A549 (cell line): ENCODE results near the gene TNFRSF13B. TPM values are rescaled to one million over a fixed set of nuclear protein-coding genes. Genes with fewer than 3 reads are reported as not detected.

Experiments
- ATAC-seq, 2 experiments: fragments of 200-7000 bp in 1 of 2; fragments of >200 bp in 1 of 2; cut with Nextera tagmentation in 1 of 2; cut with Tn5 transposase in 1 of 2; 3 replicates each; pipeline versions ENCODE4 v1.8.0 to v1.9.1; 2018 to 2020; ENCODE audit warnings: mild to moderate bottlenecking in 1 of 2, moderate library complexity in 1 of 2
- CTCF ChIA-PET: fragments of 300-600 bp; sonication (Branson Sonifier 250); formaldehyde crosslinking; extraction: SDS; loops from one replicate; lab custom pipeline; 2021; ENCODE audit warnings: antibody characterized with exemption, inconsistent platforms; lab: Yijun Ruan, JAX
- POLR2A ChIA-PET: fragments of 350-600 bp; formaldehyde crosslinking; extraction: SDS; loops from one replicate; lab custom pipeline; 2021; ENCODE audit warnings: antibody characterized with exemption, inconsistent platforms; lab: Yijun Ruan, JAX
- DNase-seq, 2 experiments: peaks; one replicate each; pipeline versions ENCODE4 v3.0.0 to v3.0.0-alpha.2; 2011 to 2016; ENCODE audit warnings: low read depth in 1 of 2, low spot score in 1 of 2
- FAIRE-seq: peaks from 2 replicates; lab custom pipeline; 2011; peaks lifted over from hg19 to GRCh38; lab: Jason Lieb, UNC
- H3K27ac ChIP-seq, 2 experiments: fragments of >200 bp; sonication (Bioruptor Twin); formaldehyde crosslinking; 3 replicates each; pipeline ENCODE4 v1.5.1; 2016 to 2017
- H3K4me1 ChIP-seq: fragments of >200 bp; sonication (Bioruptor Twin); formaldehyde crosslinking; 3 replicates; pipeline ENCODE4 v1.6.1; 2016
- H3K4me2 ChIP-seq: fragments of >200 bp; sonication (Bioruptor Twin); formaldehyde crosslinking; 3 replicates; pipeline ENCODE4 v1.6.1; 2016
- H3K4me3 ChIP-seq: fragments of >200 bp; sonication (Bioruptor Twin); formaldehyde crosslinking; 3 replicates; pipeline ENCODE4 v1.5.1; 2016
- H3K9me3 ChIP-seq: fragments of >200 bp; sonication (Bioruptor Twin); formaldehyde crosslinking; 3 replicates; pipeline ENCODE4 v1.6.1; 2016
- BCL3 ChIP-seq: fragments of >200 bp; sonication (Bioruptor Twin); formaldehyde crosslinking; IDR thresholded peaks from 3 replicates; pipeline ENCODE4 v1.6.1; 2016
- CEBPB ChIP-seq, 2 experiments: fragments of >200 bp in 1 of 2; sonication (Bioruptor Twin) in 1 of 2; formaldehyde crosslinking in 1 of 2; IDR thresholded peaks; 2 replicates each; pipeline ENCODE4 v1.6.1; 2012 to 2016
- CHD4 ChIP-seq: fragments of 200-600 bp; sonication (generic); IDR thresholded peaks from 2 replicates; pipeline ENCODE4 v1.6.1; 2016; ENCODE audit warnings: antibody characterized with exemption, mild to moderate bottlenecking, borderline replicate concordance
- CTCF ChIP-seq: fragments of >200 bp; sonication (Bioruptor Twin); formaldehyde crosslinking; IDR thresholded peaks from 3 replicates; pipeline ENCODE4 v1.5.1; 2016
- ESRRA ChIP-seq: fragments of 150-350 bp; IDR thresholded peaks from 2 replicates; pipeline ENCODE4 v1.6.1; 2014; ENCODE audit warnings: mild to moderate bottlenecking, low read length, borderline replicate concordance
- FOSB ChIP-seq: fragments of 250-450 bp; sonication (Bioruptor Pico); IDR thresholded peaks from 2 replicates; pipeline ENCODE4 v1.5.0; 2020; ENCODE audit warnings: mild to moderate bottlenecking, moderate library complexity
- FOSL2 ChIP-seq, 2 experiments: fragments of 450-650 bp in 1 of 2; fragments of >200 bp in 1 of 2; sonication (Bioruptor Twin) in 1 of 2; formaldehyde crosslinking; IDR thresholded peaks; 2 replicates each; pipeline versions ENCODE4 v1.5.0 to v1.6.1; 2016 to 2020; ENCODE audit warnings: mild to moderate bottlenecking in 1 of 2, moderate library complexity in 1 of 2
- FOXS1 ChIP-seq: fragments of 250-450 bp; sonication (Bioruptor Pico); IDR thresholded peaks from 2 replicates; pipeline ENCODE4 v1.5.0; 2020; ENCODE audit warnings: mild to moderate bottlenecking, moderate library complexity
- HDAC2 ChIP-seq: fragments of 200-600 bp; sonication (generic); IDR thresholded peaks from 2 replicates; pipeline ENCODE4 v1.6.1; 2016
- HEYL ChIP-seq: fragments of 250-450 bp; sonication (Bioruptor Pico); IDR thresholded peaks from 2 replicates; pipeline ENCODE4 v1.8.0; 2021; ENCODE audit warnings: mild to moderate bottlenecking, moderate library complexity
- JUNB ChIP-seq: fragments of >200 bp; sonication (Bioruptor Twin); formaldehyde crosslinking; IDR thresholded peaks from 2 replicates; pipeline ENCODE4 v1.6.1; 2016
- MAFK ChIP-seq: fragments of 450-650 bp; IDR thresholded peaks from 2 replicates; pipeline ENCODE4 v1.6.1; 2014; ENCODE audit not compliant: partially characterized antibody
- MAZ ChIP-seq: fragments of 150-350 bp; IDR thresholded peaks from 2 replicates; pipeline ENCODE4 v1.6.1; 2014; ENCODE audit warnings: antibody characterized with exemption, low read depth, low read length, borderline replicate concordance
- NFE2L2 ChIP-seq: fragments of 150-350 bp; conservative IDR thresholded peaks from 2 replicates; pipeline ENCODE4 v1.6.1; 2014; ENCODE audit warnings: low read length
- POLR2A ChIP-seq: IDR thresholded peaks from 2 replicates; pipeline ENCODE4 v1.6.1; 2012; ENCODE audit warnings: mild to moderate bottlenecking, low read length
- RAD21 ChIP-seq, 2 experiments: fragments of >200 bp in 1 of 2; sonication (Bioruptor Twin) in 1 of 2; formaldehyde crosslinking in 1 of 2; IDR thresholded peaks in 1 of 2; conservative IDR thresholded peaks in 1 of 2; 2 replicates in 1 of 2; 3 replicates in 1 of 2; pipeline ENCODE4 v1.6.1; 2012 to 2018; ENCODE audit warnings: inconsistent platforms in 1 of 2
- REST ChIP-seq: fragments of 200-600 bp; sonication (generic); IDR thresholded peaks from 2 replicates; pipeline ENCODE4 v1.6.1; 2016; ENCODE audit warnings: antibody characterized with exemption, mild to moderate bottlenecking, moderate library complexity
- RFX5 ChIP-seq: fragments of 450-650 bp; IDR thresholded peaks from 2 replicates; pipeline ENCODE4 v1.7.1; 2014; ENCODE audit warnings: antibody characterized with exemption, mild to moderate bottlenecking, moderate library complexity
- SREBF2 ChIP-seq: fragments of 450-650 bp; IDR thresholded peaks from 2 replicates; pipeline ENCODE4 v1.6.1; 2014; ENCODE audit warnings: mild to moderate bottlenecking, moderate library complexity
- TFCP2L1 ChIP-seq: fragments of 250-450 bp; sonication (Bioruptor Pico); IDR thresholded peaks from 2 replicates; pipeline ENCODE4 v1.5.0; 2021; ENCODE audit warnings: mild to moderate bottlenecking
- ZFP36 ChIP-seq: fragments of 450-650 bp; IDR thresholded peaks from 2 replicates; pipeline ENCODE4 v1.6.1; 2014; ENCODE audit warnings: borderline replicate concordance; ENCODE audit not compliant: partially characterized antibody
- WGBS: methylation state at CpG from one replicate; pipeline ENCODE4 v1.1.6; 2017; ENCODE audit errors: missing lambda C conversion rate; 5-methylcytosine and 5-hydroxymethylcytosine counted together
- polyA plus RNA-seq, 4 experiments: library from polyadenylated mRNA; depleted of rRNA in 3 of 4; stranded (reverse); fragments of >200 nt; fragmentation: RNase III in 1 of 4; extraction: RNeasy Plus Mini Kit Qiagen cat#74134 plus additional on column Dnase treatment in 1 of 4; gene quantifications; 2 replicates in 3 of 4; 3 replicates in 1 of 4; pipeline ENCODE4 v1.2.3, GENCODE V29; 2011 to 2017

Gene TNFRSF13B
- polyA plus RNA-seq, 2 of the 4 experiments (the other 2 are of a cell fraction), result not detected

GRCh38 chr17:16935786-16936185 lies 36.1 kb downstream of the TNFRSF13B start:
- no peak for FAIRE-seq
- Histone ChIP-seq H3K9me3 (no peaks in the 10 kb centered on the region), H3K4me2 (no peak overlapping the region), H3K27ac (no peak overlapping the region), H3K4me3 (no peak overlapping the region), H3K4me1 (no peaks in the 10 kb centered on the region)
- WGBS, result 59% methylated on average over 4 of the region's 5 CpGs
- POLR2A ChIA-PET, result no interaction called here
- DNase-seq, result no peak
- TF ChIP-seq POLR2A, result no peak
- no peak for TF ChIP-seq TFCP2L1
- TF ChIP-seq SREBF2, result no peak
- TF ChIP-seq FOSL2 (IDR thresholded peaks at IDR 0.05), result no peak
- TF ChIP-seq FOSL2 (CRISPR knock-in tag; IDR thresholded peaks at IDR 0.05), result no peak
- no peak for TF ChIP-seq CEBPB (IDR thresholded peaks at IDR 0.05)
- TF ChIP-seq ESRRA, result no peak
- no peak for TF ChIP-seq MAZ
- no peak for TF ChIP-seq JUNB
- TF ChIP-seq NFE2L2, result no peak
- no peak for TF ChIP-seq BCL3
- no peak for ATAC-seq
- CTCF ChIA-PET, result no interaction called here

GRCh38 chr17:16935241-16935663 lies 36.7 kb downstream of the TNFRSF13B start:
- TF ChIP-seq RAD21 (conservative IDR thresholded peaks at IDR 0.05 in 1 of 2, IDR thresholded peaks at IDR 0.05 in 1 of 2) (no peak), TFCP2L1 (no peak), RFX5 (no peak), SREBF2 (no peak), FOSL2 (IDR thresholded peaks at IDR 0.05) (no peak), FOSL2 (CRISPR knock-in tag; IDR thresholded peaks at IDR 0.05) (no peak), ZFP36 (no peak), FOSB (CRISPR knock-in tag) (no peak), HDAC2 (no peak), MAFK (no peak), CHD4 (no peak), HEYL (CRISPR knock-in tag) (no peak), POLR2A (no peak), REST (no peak), NFE2L2 (no peak), CTCF (no peak), FOXS1 (CRISPR knock-in tag) (no peak), MAZ (no peak)
- WGBS, result 92% methylated on average over 3 of the region's 5 CpGs
- Histone ChIP-seq H3K9me3 (no peaks in the 10 kb centered on the region), H3K27ac (no peak overlapping the region), H3K4me2 (no peak overlapping the region), H3K4me1 (no peaks in the 10 kb centered on the region), H3K4me3 (no peak overlapping the region)
- ATAC-seq (no peak), DNase-seq (no peak), FAIRE-seq (no peak)
- ChIA-PET POLR2A (no interaction called here), CTCF (no interaction called here)
